Measurements from ENCODE around the gene SETD5.

SETD5 gene, protein sequence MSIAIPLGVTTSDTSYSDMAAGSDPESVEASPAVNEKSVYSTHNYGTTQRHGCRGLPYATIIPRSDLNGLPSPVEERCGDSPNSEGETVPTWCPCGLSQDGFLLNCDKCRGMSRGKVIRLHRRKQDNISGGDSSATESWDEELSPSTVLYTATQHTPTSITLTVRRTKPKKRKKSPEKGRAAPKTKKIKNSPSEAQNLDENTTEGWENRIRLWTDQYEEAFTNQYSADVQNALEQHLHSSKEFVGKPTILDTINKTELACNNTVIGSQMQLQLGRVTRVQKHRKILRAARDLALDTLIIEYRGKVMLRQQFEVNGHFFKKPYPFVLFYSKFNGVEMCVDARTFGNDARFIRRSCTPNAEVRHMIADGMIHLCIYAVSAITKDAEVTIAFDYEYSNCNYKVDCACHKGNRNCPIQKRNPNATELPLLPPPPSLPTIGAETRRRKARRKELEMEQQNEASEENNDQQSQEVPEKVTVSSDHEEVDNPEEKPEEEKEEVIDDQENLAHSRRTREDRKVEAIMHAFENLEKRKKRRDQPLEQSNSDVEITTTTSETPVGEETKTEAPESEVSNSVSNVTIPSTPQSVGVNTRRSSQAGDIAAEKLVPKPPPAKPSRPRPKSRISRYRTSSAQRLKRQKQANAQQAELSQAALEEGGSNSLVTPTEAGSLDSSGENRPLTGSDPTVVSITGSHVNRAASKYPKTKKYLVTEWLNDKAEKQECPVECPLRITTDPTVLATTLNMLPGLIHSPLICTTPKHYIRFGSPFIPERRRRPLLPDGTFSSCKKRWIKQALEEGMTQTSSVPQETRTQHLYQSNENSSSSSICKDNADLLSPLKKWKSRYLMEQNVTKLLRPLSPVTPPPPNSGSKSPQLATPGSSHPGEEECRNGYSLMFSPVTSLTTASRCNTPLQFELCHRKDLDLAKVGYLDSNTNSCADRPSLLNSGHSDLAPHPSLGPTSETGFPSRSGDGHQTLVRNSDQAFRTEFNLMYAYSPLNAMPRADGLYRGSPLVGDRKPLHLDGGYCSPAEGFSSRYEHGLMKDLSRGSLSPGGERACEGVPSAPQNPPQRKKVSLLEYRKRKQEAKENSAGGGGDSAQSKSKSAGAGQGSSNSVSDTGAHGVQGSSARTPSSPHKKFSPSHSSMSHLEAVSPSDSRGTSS (N-terminal part only)

DNA sequence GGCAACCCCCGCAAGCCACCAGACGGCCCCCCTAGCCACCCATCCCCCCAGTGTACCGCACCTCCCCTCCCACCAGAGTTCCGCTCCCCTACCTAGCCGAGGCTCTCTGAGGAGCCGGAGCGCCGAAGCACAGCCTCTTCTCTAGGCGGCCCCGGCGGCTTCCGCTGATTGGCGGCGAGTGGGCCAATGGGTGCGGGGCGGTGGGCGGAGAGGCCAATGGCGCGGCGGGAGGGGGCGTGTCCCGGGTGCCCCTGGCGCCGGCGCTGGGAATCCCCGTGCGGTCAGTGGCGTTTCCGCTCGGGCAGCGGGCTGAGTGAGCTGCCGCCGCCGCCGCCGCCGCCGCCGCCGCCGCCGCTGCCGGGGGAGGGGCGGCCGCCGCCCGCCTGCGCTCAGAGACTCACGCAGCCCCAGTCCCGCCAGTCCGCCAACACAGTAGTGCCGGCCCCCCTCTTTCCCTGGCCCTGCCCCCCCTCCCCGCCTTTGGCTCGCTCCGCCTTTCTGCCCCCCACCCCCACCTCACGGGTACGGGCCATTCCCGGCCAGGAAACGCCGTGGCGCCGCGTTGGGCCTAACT is at the start of gene SETD5:
SETD5 (plus strand) TSS at position 284 of the 574 bp plus-strand sequence. CDS start 31,324 bp downstream, outside the sequence.
- DNase-seq (ENCODE audit: extremely low read depth, low read depth): peak; percentile 76
- TF ChIP-seq, protein P1, sequence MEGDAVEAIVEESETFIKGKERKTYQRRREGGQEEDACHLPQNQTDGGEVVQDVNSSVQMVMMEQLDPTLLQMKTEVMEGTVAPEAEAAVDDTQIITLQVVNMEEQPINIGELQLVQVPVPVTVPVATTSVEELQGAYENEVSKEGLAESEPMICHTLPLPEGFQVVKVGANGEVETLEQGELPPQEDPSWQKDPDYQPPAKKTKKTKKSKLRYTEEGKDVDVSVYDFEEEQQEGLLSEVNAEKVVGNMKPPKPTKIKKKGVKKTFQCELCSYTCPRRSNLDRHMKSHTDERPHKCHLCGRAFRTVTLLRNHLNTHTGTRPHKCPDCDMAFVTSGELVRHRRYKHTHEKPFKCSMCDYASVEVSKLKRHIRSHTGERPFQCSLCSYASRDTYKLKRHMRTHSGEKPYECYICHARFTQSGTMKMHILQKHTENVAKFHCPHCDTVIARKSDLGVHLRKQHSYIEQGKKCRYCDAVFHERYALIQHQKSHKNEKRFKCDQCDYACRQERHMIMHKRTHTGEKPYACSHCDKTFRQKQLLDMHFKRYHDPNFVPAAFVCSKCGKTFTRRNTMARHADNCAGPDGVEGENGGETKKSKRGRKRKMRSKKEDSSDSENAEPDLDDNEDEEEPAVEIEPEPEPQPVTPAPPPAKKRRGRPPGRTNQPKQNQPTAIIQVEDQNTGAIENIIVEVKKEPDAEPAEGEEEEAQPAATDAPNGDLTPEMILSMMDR (IDR thresholded peaks at IDR 0.05; ENCODE audit: low read depth, low read length, missing control alignments): no peak
- H3K4me3 ChIP-seq (replicated peaks; ENCODE audit: low read depth, low read length): peak within 1 kb of the TSS; percentile 80

- TF ChIP-seq, protein P1 (IDR thresholded peaks at IDR 0.05; ENCODE audit: low read depth, low read length, missing control alignments): no peak
- DNase-seq (ENCODE audit: extremely low read depth, low read depth): no peak
These were observed 49.5 kb upstream of the SETD5 start for GRCh38 chr3:9347887-9348286.

GRCh38 chr3:9349321-9350117 is 47.9 kb upstream of the SETD5 start:
- DNase-seq (ENCODE audit: extremely low read depth, low read depth): peak; percentile 60
- H3K4me3 ChIP-seq (replicated peaks; ENCODE audit: low read depth, low read length): no peak overlapping the region
- TF ChIP-seq, protein P1 (IDR thresholded peaks at IDR 0.05; ENCODE audit: low read depth, low read length, missing control alignments): no peak

More at GRCh38 chr3:9347887-9348286, 49.5 kb upstream of the SETD5 start:
- no peak overlapping the region for H3K4me3 ChIP-seq (replicated peaks; ENCODE audit: low read depth, low read length)

GRCh38 chr3:9351709-9352126 is 45.7 kb upstream of the SETD5 start:
- DNase-seq (ENCODE audit: extremely low read depth, low read depth): no peak
- TF ChIP-seq, protein P1 (IDR thresholded peaks at IDR 0.05; ENCODE audit: low read depth, low read length, missing control alignments): no peak
- H3K4me3 ChIP-seq (replicated peaks; ENCODE audit: low read depth, low read length): no peak overlapping the region

GRCh38 chr3:9352917-9353752 is 44.3 kb upstream of the SETD5 start:
- no peak overlapping the region for H3K4me3 ChIP-seq (replicated peaks; ENCODE audit: low read depth, low read length)
- TF ChIP-seq, protein P1 (IDR thresholded peaks at IDR 0.05; ENCODE audit: low read depth, low read length, missing control alignments): peak; percentile 92
- no peak for DNase-seq (ENCODE audit: extremely low read depth, low read depth)

Data from HFF-Myc (cell line).